Transverse colon (tissue), 4 donors: ENCODE measurements around the gene PPM1J.

ENCODE experiments used
- EP300 ChIP-seq: sonication (generic); formaldehyde crosslinking; IDR thresholded peaks from one replicate; pipeline ENCODE4 v1.6.1; 2017; ENCODE audit warnings: antibody characterized with exemption, low read depth
- POLR2A ChIP-seq: fragments of 450-650 bp; IDR thresholded peaks from one replicate; pipeline ENCODE4 v1.6.1; 2016; ENCODE audit warnings: antibody characterized with exemption, mild to moderate bottlenecking, moderate library complexity
- POLR2AphosphoS5 ChIP-seq, 3 donors: sonication (generic); formaldehyde crosslinking; IDR thresholded peaks; one replicate each; pipeline ENCODE4 v1.6.1; 2016; ENCODE audit warnings: antibody characterized with exemption in 3 of 3
- TF ChIP-seq, protein P1 (sequence below), 5 experiments: fragments of 200-600 bp in 3 of 5; fragments of 450-650 bp in 2 of 5; sonication (generic) in 3 of 5; IDR thresholded peaks; 1 replicate in 2 of 5; 2 replicates in 3 of 5; pipeline ENCODE4 v1.5.1; 2016 to 2017; ENCODE audit warnings: antibody characterized with exemption in 5 of 5, inconsistent platforms in 3 of 5, mild to moderate bottlenecking in 2 of 5, moderate library complexity in 1 of 5

DNA sequence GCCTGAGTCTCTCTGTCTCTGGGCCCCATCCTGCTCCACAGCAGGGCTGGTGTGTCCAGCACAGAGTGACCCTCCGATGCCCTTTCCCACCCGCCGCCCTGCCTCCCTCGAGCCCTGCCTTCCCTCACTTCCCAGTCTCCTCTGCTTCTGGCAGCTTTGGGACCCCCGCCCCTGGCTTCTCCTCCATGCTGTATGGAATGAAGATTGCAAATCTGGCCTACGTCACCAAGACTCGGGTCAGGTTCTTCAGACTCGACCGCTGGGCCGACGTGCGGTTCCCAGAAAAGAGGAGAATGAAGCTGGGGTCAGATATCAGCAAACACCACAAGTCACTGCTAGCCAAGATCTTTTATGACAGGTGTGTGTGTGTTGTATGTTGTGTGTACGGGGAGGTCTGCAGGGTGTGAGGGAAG lies 26.3 kb downstream of the PPM1J start:
- TF ChIP-seq, protein P1, sequence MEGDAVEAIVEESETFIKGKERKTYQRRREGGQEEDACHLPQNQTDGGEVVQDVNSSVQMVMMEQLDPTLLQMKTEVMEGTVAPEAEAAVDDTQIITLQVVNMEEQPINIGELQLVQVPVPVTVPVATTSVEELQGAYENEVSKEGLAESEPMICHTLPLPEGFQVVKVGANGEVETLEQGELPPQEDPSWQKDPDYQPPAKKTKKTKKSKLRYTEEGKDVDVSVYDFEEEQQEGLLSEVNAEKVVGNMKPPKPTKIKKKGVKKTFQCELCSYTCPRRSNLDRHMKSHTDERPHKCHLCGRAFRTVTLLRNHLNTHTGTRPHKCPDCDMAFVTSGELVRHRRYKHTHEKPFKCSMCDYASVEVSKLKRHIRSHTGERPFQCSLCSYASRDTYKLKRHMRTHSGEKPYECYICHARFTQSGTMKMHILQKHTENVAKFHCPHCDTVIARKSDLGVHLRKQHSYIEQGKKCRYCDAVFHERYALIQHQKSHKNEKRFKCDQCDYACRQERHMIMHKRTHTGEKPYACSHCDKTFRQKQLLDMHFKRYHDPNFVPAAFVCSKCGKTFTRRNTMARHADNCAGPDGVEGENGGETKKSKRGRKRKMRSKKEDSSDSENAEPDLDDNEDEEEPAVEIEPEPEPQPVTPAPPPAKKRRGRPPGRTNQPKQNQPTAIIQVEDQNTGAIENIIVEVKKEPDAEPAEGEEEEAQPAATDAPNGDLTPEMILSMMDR (IDR thresholded peaks at IDR 0.05), result no peak
- TF ChIP-seq EP300, result no peak
- TF ChIP-seq POLR2AphosphoS5 (IDR thresholded peaks at IDR 0.05), result no peak
- no peak for TF ChIP-seq POLR2A
